Activated CD4-positive, alpha-beta T cell treated with anti-CD3 and anti-CD28 coated beads, Interleukin-2, amount 50 U/mL, for 16 hours (primary cell): ENCODE data around the gene PSMG4.

Experiments
- DNase-seq: peaks from one replicate; pipeline ENCODE4 v3.0.0-alpha.2; 2020

The PSMG4 gene

GRCh38 chr6:3277851-3278416 lies 19.2 kb downstream of the PSMG4 start:
- DNase-seq = no peak

DNA sequence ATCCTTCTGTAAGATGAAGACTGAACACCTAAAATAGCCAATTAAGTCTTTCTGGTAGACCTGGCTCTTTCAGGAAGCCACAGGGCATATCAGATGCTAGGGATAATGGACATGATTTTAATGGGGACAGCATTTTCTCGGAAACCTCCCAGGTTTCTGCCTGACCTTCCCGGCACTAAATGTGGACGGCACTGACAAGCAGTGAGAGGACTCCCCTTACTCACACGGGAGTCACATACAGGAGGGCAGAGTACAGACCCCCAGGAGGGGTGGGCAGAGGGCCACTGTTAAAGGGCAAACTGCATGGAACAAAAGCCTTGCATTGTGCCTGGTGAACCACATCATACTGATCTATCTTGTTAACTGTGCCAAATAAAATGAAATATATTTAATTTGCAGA lies 19.9 kb downstream of the PSMG4 start:
- no peak for DNase-seq

GRCh38 chr6:3280091-3280490 lies 21.3 kb downstream of the PSMG4 start:
- no peak for DNase-seq

GRCh38 chr6:3280866-3281465 lies 22.2 kb downstream of the PSMG4 start:
- no peak for DNase-seq

GRCh38 chr6:3281631-3282475 lies 23.1 kb downstream of the PSMG4 start:
- no peak for DNase-seq

DNA sequence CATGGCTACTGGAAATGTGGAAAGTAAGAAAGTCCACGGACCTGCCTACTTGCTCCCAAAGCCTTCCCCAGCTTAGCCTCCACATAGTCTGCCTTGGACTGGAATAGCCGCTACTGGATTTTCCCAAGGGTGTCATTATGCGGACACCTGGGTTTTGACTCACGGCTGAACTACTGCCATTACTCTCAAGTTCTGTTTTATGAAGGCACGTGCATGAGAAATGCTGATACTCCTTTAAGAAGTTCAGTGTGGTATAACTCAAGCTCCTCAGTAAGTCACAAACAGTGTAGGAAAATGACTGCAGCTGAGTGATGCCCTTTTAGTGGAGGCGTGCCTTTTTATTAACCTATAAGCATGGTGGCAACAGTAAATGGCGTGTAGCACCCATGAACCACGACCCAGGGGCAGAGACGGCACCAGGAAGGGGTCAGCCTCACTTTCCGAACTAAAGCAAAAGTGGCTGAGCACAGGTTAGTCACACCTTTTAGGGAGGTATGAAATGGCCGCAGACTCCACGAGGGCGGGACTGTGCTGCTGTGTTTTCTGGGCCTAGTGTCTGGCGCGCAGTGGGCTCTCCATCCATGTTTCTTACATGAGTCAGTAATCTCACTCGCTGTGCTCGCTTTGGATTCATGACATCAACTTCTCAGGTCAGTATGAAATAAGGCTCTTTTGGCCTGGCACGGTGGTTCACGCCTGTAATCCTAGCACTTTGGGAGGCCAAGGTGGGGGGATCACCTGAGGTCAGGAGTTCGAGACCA lies 23.9 kb downstream of the PSMG4 start:
- DNase-seq = no peak

- no peak for DNase-seq
These were observed 24.5 kb downstream of the PSMG4 start for GRCh38 chr6:3283241-3283640.

DNA sequence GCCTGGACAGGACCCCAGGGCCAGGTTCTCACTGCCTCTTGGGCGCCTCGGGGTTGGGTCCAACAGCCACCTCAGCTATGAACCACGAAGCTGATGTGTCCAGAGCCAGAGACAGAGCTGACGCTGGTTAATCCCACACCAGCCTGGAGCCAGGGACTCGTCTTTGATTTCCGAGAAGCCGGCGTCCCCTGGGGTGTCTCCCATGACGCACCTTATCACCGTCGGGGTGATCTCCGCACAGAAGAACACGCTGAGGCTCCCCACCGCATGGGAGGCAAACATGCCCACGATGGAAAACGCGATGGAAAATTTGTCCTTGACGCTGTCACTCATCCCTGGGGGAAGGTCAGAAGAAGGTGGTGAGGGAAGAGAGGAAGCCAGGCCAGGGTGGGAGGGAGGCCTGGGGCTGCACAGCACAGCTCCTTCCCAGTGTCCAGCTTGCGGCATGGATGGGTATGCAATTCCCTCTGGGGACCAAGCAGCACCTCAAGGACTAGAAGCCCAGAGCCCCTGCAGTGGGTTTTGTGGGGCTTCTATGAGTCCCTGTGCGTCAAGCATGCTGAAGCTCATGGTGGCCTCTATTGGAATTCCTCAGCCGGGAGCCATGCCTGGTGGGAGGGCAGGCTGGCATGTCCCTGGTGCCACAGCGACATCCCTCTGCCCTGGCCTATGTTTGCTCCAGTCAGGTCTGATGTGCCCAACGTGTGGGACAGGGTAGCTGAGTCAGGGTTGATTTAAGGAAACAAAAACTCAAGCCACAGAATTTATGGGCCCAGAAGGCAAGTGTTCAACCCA lies 25.1 kb downstream of the PSMG4 start:
- no peak for DNase-seq

- no peak for DNase-seq
These were observed 25.7 kb downstream of the PSMG4 start for GRCh38 chr6:3284436-3284876.

DNA sequence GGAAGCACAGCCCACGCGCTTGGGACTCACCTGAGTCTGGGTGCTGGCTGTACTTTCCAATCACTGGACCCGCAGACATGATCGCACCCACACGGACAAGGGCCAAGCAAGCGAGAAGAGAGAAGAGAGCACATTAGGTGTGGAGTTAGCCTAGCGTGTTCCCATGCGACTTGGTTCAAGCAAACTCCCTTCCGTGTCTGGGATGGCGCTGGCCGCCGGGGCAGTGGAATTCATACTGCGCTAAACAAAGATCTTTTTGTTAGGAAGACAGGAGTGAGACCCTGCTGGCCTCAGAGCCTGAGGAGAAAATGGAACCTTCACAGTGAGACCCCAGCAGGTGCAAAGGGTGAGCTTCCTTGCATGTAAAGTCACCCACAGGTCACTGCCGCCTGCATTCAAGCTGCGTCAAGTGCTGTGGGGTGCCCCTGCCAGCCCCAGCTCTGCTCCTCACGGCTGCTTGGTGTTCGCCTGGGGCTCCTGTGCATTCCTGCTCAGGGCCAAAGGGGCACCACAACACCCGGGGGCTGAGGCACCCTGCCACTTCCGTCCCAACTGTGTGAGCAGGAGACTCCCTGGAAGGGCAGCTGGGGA lies 26.4 kb downstream of the PSMG4 start:
- no peak for DNase-seq

DNA sequence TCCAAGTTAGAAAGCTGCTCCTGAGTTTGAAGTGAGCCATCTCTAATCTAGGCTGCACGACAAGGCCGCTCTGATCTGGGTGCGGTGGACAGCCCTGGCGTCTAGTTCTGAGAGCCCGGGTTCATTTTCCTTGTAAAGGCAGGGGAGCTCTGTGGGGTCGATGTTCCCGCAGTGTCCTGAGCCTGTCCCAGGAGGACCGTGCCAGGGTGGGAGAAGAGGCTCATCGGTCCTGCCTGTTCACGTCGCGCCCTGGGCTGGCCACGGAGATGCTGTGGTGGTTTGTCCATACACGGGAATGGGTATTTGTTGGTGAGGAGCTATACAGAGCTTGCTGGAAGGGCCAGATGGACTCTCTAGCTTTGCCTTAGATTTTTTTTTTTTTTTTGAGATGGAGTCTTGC lies 27.0 kb downstream of the PSMG4 start:
- no peak for DNase-seq

GRCh38 chr6:3286641-3287171 lies 28.0 kb downstream of the PSMG4 start:
- no peak for DNase-seq

- DNase-seq = no peak
These were observed 28.6 kb downstream of the PSMG4 start for GRCh38 chr6:3287308-3287707.

DNA sequence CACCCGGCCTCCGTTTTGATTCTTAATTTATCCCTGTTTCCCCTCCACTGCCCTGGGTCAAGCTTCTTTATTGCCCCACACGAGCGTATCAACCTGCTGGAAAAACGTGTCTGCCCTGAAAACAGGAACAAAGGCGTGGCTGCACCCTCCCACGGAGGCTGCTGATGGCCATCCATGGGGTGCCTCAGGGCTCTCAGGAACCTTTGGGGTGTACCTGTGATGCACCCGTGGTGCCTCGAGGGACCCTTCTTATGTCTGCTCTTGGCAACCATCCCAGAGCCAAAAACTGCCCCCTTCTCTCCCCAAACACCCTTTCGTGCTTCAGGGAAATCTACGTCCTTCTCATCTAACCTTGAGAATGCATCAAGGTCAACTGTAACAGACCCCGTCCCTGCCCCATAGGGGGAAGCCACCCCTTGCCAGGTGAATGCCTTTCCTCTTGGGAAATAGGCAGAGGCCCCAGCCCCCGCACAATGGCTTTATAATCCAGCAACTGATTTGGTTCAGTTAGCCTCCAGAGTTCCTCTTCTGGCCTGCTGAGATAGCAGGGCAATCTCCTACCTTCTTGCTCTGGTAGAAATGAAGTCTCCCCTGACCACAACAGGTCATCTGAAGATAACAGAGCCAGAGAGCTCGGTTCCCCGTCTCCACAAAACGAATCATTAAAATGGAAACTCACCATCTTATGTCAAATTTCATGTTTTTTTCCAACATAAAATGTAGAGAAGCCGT lies 29.4 kb downstream of the PSMG4 start:
- DNase-seq = no peak

- DNase-seq = no peak
These were observed 30.2 kb downstream of the PSMG4 start for GRCh38 chr6:3288711-3289663.

- DNase-seq = no peak
These were observed 30.9 kb downstream of the PSMG4 start for GRCh38 chr6:3289664-3290055.

DNA sequence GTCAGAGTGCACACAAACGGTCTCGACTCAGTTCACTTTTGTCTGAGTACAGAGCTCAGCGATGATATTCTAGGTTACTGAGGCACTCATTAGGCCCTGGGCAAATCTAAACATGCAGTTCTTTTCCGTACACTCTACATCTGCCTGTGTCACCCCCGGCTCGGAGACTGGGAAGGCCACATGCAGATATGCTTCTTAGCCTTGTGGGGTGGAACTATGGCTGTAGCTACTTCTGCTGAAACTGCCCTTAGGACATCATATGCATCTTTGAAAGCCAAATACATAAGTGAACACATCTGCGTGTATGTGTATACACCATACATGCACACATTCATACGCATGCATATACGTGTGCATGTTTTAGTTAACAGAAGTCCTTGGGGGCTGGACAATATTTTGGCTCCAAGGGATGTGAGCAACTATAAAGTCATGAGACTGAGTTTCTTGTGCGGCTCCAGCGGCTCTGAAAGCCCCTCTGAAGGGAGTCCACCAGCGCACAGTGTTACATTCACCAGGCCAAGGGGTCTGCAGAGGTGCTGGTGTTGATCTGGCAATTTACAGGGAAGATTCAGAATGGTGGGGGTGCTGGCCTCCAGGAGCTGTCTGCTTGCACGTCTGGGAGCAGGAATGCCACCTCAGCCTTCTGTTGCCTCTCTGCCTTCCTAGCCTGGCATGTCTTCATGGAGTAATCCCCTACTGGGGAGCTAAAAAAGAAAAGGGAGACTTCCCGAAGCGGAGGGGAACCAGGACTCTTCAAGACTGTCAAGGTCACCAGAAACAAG lies 31.6 kb downstream of the PSMG4 start:
- DNase-seq = no peak

DNA sequence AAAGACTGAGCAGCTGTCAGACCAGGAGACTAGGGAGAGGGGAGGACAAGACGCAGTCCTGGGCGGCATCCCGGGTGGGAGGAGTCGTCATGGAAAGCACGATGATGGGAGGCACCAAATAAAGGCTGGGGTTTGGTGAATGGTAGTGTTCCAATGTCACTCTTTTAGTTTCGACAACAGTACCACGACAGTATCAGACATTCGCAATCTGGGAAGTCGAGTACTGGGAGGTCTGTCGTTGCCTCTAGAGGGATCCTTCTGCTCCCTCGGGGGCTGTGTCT lies 32.1 kb downstream of the PSMG4 start:
- DNase-seq = no peak

DNA sequence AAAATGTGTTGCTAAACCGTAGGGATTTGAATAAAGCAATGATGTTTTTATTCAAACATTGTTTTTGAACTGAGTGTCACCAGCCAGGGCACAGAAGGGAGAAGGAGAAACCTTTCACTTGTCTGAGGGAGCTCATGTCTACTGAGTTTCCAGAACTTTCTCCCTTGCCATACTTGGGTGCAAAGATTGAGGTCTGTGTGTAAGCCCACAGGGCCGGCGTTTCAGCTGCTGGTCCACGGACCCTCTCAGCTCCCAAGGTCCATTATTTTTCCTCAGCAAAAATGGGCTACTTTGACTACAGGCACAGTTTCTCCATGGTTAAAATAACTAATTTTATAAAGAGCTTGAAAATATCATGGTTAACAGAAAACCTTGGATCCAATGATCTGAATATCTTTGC lies 32.6 kb downstream of the PSMG4 start:
- no peak for DNase-seq
